Keratinocyte (primary cell): ENCODE data around the gene MRPS5.

Experiments used
- CTCF ChIP-seq, 3 experiments: IDR thresholded peaks in 1 of 3; conservative IDR thresholded peaks in 1 of 3; optimal IDR thresholded peaks in 1 of 3; 2 replicates in 2 of 3; 3 replicates in 1 of 3; pipeline versions ENCODE3 to v1.5.1; 2011; ENCODE audit warnings: low read length in 3 of 3, mild to moderate bottlenecking in 3 of 3, moderate library complexity in 2 of 3, control low read depth in 1 of 3, inconsistent platforms in 1 of 3; ENCODE audit not compliant: insufficient read depth in 2 of 3; ENCODE audit errors: extremely low read depth in 1 of 3
- EZH2 ChIP-seq: IDR thresholded peaks from one replicate; pipeline ENCODE4 v1.6.1; 2012; ENCODE audit warnings: inconsistent platforms, mild to moderate bottlenecking, low read length, moderate library complexity

GRCh38 chr2:95138702-95139101 lies 17.1 kb upstream of the MRPS5 start:
- TF ChIP-seq CTCF (optimal IDR thresholded peaks at IDR 0.05 in 1 of 3, IDR thresholded peaks at IDR 0.05 in 1 of 3, conservative IDR thresholded peaks at IDR 0.05 in 1 of 3; ENCODE audit: extremely low read depth in 1 of 3, insufficient read depth in 2 of 3, low read length in 3 of 3) (no peak), EZH2 (no peak)
